GM12878 (cell line): ENCODE data around the gene PTPN12. TPM values are rescaled to one million over a fixed set of nuclear protein-coding genes. Genes with fewer than 3 reads are reported as not detected.

Experiments
- ATAC-seq: fragments of 200-7000 bp; cut with Tn5 transposase; 3 replicates; pipeline ENCODE4 v1.9.1; 2020; ENCODE audit warnings: mild to moderate bottlenecking, moderate library complexity
- BruUV-seq: library from RNA; stranded (reverse); fragments of 400-500 nt; replicated peaks from 2 replicates; lab custom pipeline; 2021; lab: Mats Ljungman, UMichigan
- CTCF ChIA-PET: fragments of 300-600 bp; sonication (Branson Sonifier 250); formaldehyde crosslinking; extraction: SDS; loops from one replicate; lab custom pipeline; 2021; ENCODE audit warnings: inconsistent platforms; lab: Yijun Ruan, JAX
- POLR2A ChIA-PET: fragments of 350-600 bp; formaldehyde crosslinking; extraction: SDS; loops from one replicate; lab custom pipeline; 2021; ENCODE audit warnings: inconsistent platforms; lab: Charles Lee
- RAD21 ChIA-PET: fragments of 300-600 bp; sonication (Branson Sonifier 250); formaldehyde crosslinking; loops from one replicate; lab custom pipeline; 2023; ENCODE audit warnings: antibody characterized with exemption; ENCODE audit not compliant: unreplicated experiment; lab: Charles Lee
- SMC1A ChIA-PET: fragments of 300-600 bp; sonication (Branson Sonifier 250); formaldehyde crosslinking; loops from one replicate; lab custom pipeline; 2023; ENCODE audit not compliant: unreplicated experiment, uncharacterized antibody; lab: Charles Lee
- DNase-seq: peaks from one replicate; pipeline ENCODE4 v3.0.0-alpha.2; 2011; ENCODE audit warnings: low read depth, low spot score
- FAIRE-seq: peaks from 3 replicates; lab custom pipeline; 2011; peaks lifted over from hg19 to GRCh38; lab: Jason Lieb, UNC
- H2AFZ ChIP-seq: 2 replicates; pipeline ENCODE4 v1.6.0; 2011; ENCODE audit warnings: low read depth, low read length, control low read depth; ENCODE audit not compliant: control insufficient read depth
- H3K27ac ChIP-seq: 2 replicates; pipeline ENCODE4 v1.5.1; 2011; ENCODE audit warnings: control low read depth; ENCODE audit not compliant: control insufficient read depth, insufficient read depth
- H3K27me3 ChIP-seq, 2 experiments: replicated peaks in 1 of 2; 2 replicates each; pipeline versions ENCODE4 v1.6.0 to v1.6.1; 2011; ENCODE audit warnings: low read length in 1 of 2; ENCODE audit not compliant: control insufficient read depth in 2 of 2, insufficient read depth in 2 of 2
- H3K36me3 ChIP-seq, 2 experiments: 2 replicates each; pipeline ENCODE4 v1.5.1; 2011; ENCODE audit warnings: low read length in 1 of 2; ENCODE audit not compliant: control insufficient read depth in 2 of 2, insufficient read depth in 2 of 2
- H3K4me1 ChIP-seq: 2 replicates; pipeline ENCODE4 v1.6.1; 2011; ENCODE audit warnings: mild to moderate bottlenecking, low read length, moderate library complexity, mixed read lengths; ENCODE audit not compliant: control insufficient read depth, insufficient read depth
- H3K4me2 ChIP-seq: 2 replicates; pipeline ENCODE4 v1.6.0; 2011; ENCODE audit warnings: control low read depth; ENCODE audit not compliant: control insufficient read depth, insufficient read depth
- H3K4me3 ChIP-seq: fragments of 200-600 bp; sonication (generic); 2 replicates; pipeline ENCODE4 v1.5.1; 2016
- H3K79me2 ChIP-seq: 2 replicates; pipeline ENCODE4 v1.6.0; 2011; ENCODE audit warnings: low read length; ENCODE audit not compliant: control insufficient read depth, insufficient read depth
- H3K9ac ChIP-seq: 2 replicates; pipeline ENCODE4 v1.8.0; 2011; ENCODE audit warnings: low read length, control low read depth, mixed read lengths; ENCODE audit not compliant: control insufficient read depth, insufficient read depth
- H3K9me3 ChIP-seq: replicated peaks from 3 replicates; pipeline ENCODE4 v1.5.1; 2011; ENCODE audit warnings: mild to moderate bottlenecking, low read length; ENCODE audit not compliant: control insufficient read depth, insufficient read depth
- H4K20me1 ChIP-seq: 2 replicates; pipeline ENCODE4 v1.6.0; 2011; ENCODE audit not compliant: control insufficient read depth, insufficient read depth
- ATF7 ChIP-seq: fragments of 450-650 bp; IDR thresholded peaks from 2 replicates; pipeline ENCODE4 v1.6.1; 2016; ENCODE audit warnings: low read depth, mild to moderate bottlenecking
- BHLHE40 ChIP-seq, 2 experiments: fragments of 450-650 bp in 1 of 2; IDR thresholded peaks; 2 replicates each; pipeline ENCODE4 v1.6.1; 2011 to 2017; ENCODE audit warnings: low read depth in 2 of 2, borderline replicate concordance in 1 of 2, improper control_type of control experiment in 1 of 2, low read length in 1 of 2, mild to moderate bottlenecking in 1 of 2
- EED ChIP-seq: sonication (generic); IDR thresholded peaks from 2 replicates; pipeline ENCODE4 v1.6.1; 2016; ENCODE audit warnings: antibody characterized with exemption, low read depth
- EP300 ChIP-seq, 2 experiments: fragments of 150-350 bp in 1 of 2; IDR thresholded peaks; 2 replicates each; pipeline ENCODE4 v1.6.1; 2011 to 2012; ENCODE audit warnings: low read depth in 2 of 2, low read length in 2 of 2, borderline replicate concordance in 1 of 2, improper control_type of control experiment in 1 of 2, inconsistent platforms in 1 of 2; ENCODE audit not compliant: control insufficient read depth in 1 of 2
- FOXM1 ChIP-seq: IDR thresholded peaks from 2 replicates; pipeline ENCODE4 v1.6.1; 2012; ENCODE audit warnings: low read depth, mild to moderate bottlenecking, inconsistent platforms, low read length, moderate library complexity
- KAT2A ChIP-seq: conservative IDR thresholded peaks from 2 replicates; pipeline ENCODE4 v1.6.1; 2011; ENCODE audit warnings: low read depth, low read length; ENCODE audit not compliant: control insufficient read depth
- MEF2A ChIP-seq: IDR thresholded peaks from 2 replicates; pipeline ENCODE4 v1.6.1; 2011; ENCODE audit warnings: low read depth, mild to moderate bottlenecking, low read length, moderate library complexity; ENCODE audit not compliant: insufficient read depth
- NR2F1 ChIP-seq: fragments of 450-650 bp; conservative IDR thresholded peaks from 2 replicates; pipeline ENCODE4 v1.6.1; 2017; ENCODE audit warnings: mild to moderate bottlenecking
- RCOR1 ChIP-seq: conservative IDR thresholded peaks from 2 replicates; pipeline ENCODE4 v1.6.1; 2012; ENCODE audit warnings: low read depth, low read length, improper control_type of control experiment
- WGBS: methylation state at CpG from one replicate; pipeline ENCODE4 v1.1.6; 2016; ENCODE audit warnings: low lambda C conversion rate; ENCODE audit not compliant: insufficient replicate concordance, insufficient coverage; ENCODE audit errors: missing lambda C conversion rate; 5-methylcytosine and 5-hydroxymethylcytosine counted together
- in situ Hi-C: fragments of 300-500 bp; cut with MboI; formaldehyde crosslinking; loops from 9 replicates; pipeline ENCODE4 v1.14.3; 2018; ENCODE audit warnings: mixed read lengths
- intact Hi-C: fragments of 100-400 bp; cut with micrococcal nuclease; formaldehyde crosslinking; loops from one replicate; pipeline ENCODE4 v1.14.2; 2022; ENCODE audit not compliant: unreplicated experiment
- polyA plus RNA-seq, 11 experiments: library from polyadenylated mRNA; depleted of rRNA in 4 of 11; unstranded in 6 of 11; stranded (reverse) in 5 of 11; fragments of >200 nt; fragmentation: Nextera tagmentation in 4 of 11; fragmentation: Illumina TruSeq in 1 of 11; extraction: Ambion mirVana in 4 of 11; extraction: Trizol in 1 of 11; gene quantifications; 1 replicate in 1 of 11; 2 replicates in 10 of 11; pipeline versions ENCODE4 v1.2.1 to v1.2.3, GENCODE V29; 2011 to 2016; ENCODE audit warnings: inconsistent platforms in 2 of 11, missing spikeins in 2 of 11, low read depth in 1 of 11
- total RNA-seq, 4 experiments: library from RNA; depleted of rRNA in 3 of 4; stranded (reverse); fragments of >200 nt in 3 of 4; fragmentation: Illumina TruSeq in 1 of 4; extraction: Trizol in 1 of 4; gene quantifications; 2 replicates each; pipeline versions ENCODE4 v1.2.1 to v1.2.3, GENCODE V29; 2013 to 2021
- TF ChIP-seq, protein P1 (sequence below): IDR thresholded peaks from 2 replicates; pipeline ENCODE4 v1.6.1; 2012; ENCODE audit warnings: low read length, inconsistent platforms
- TF ChIP-seq, protein P2 (sequence below): IDR thresholded peaks from 2 replicates; pipeline ENCODE4 v1.6.1; 2012; ENCODE audit warnings: improper control_type of control experiment, low read depth, low read length; ENCODE audit not compliant: insufficient replicate concordance
- TF ChIP-seq, protein P3 (sequence below): fragments of 450-650 bp; IDR thresholded peaks from 2 replicates; pipeline ENCODE4 v1.6.1; 2017; ENCODE audit warnings: low read depth, mild to moderate bottlenecking, moderate library complexity
- TF ChIP-seq, protein P4 (sequence below): IDR thresholded peaks from 2 replicates; pipeline ENCODE4 v1.6.1; 2011; ENCODE audit warnings: low read depth, low read length, improper control_type of control experiment, borderline replicate concordance

PTPN12 gene
- total and polyA plus RNA-seq, 10 of the 15 experiments (the other 5 are each of a cell fraction or from before 2014, with no cell fraction given) = 6.6 to 52.9 (median 17.4) TPM

DNA sequence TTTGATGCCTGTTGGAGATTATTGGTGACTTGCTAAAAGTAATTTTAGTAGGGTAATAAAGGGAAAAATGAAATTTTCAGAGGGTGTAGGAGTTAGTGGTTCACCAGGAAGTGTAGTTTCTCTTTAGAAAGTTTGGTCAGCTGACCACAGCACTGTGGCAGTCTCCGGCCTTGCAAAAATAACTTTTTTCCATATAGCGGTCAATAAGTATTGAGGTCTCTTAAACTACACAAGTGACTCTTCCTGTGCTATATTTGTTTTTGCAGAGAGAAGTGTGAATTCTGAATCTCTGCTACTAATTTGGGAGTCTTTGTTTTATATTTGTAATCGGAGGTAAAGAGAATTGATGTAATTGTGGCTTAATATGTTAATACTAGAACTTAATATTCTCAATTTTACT, 24.3 kb downstream of the PTPN12 start:
- FAIRE-seq (peak; percentile 66), ATAC-seq (peak; percentile 89), DNase-seq (peak; percentile 51)
- no peaks in the 10 kb centered on the region for H4K20me1 ChIP-seq
- ChIA-PET CTCF (interaction anchor here (0.7 kb wide), 1 partner anchor 12 kb away, joined by 3 read pairs; no protein-coding TSS in a partner anchor), RAD21 (interaction anchor here (1.0 kb wide), 1 partner anchor 24 kb away, joined by 5 read pairs; the partner anchor contains the start of gene PTPN12), POLR2A (interaction anchor here (1.0 kb wide), 1 partner anchor 13 kb away, joined by 3 read pairs; no protein-coding TSS in a partner anchor), SMC1A (interaction anchor here (0.6 to 7.1 kb wide), 6 partner anchors 10 to 56 kb away, joined by 3 to 66 read pairs (median 3); no protein-coding TSS in a partner anchor)
- H3K4me1 ChIP-seq = peaks cover 13% of the 10 kb centered on the region
- intact Hi-C loops (no loop called here), in situ Hi-C loops (no loop called here)
- H3K9me3 ChIP-seq = peaks cover 3% of the 10 kb centered on the region; the same call in 2 of the 3 replicates
- no TSS peak for BruUV-seq
- 0 out of 2 replicates have a peak overlapping the region, but pooled peaks have one; percentile 4 for H3K27ac ChIP-seq
- peak overlapping the region; percentile 31 for H3K4me2 ChIP-seq
- no peaks in the 10 kb centered on the region for H3K36me3 ChIP-seq
- H3K79me2 ChIP-seq = peaks cover 25% of the 10 kb centered on the region
- no peak overlapping the region for H2AFZ ChIP-seq
- H3K27me3 ChIP-seq = no peaks in the 10 kb centered on the region
- 5% methylated on average over 3 of the region's 3 CpGs for WGBS
- no peak overlapping the region for H3K9ac ChIP-seq
- no peak overlapping the region for H3K4me3 ChIP-seq
- TF ChIP-seq BHLHE40 (IDR thresholded peaks at IDR 0.05; ENCODE audit: borderline replicate concordance in 1 of 2, low read depth in 2 of 2, low read length in 1 of 2) (peak in 1 of 2 experiments; percentile 10; a peak in 1 of 4 replicates), ATF7 (peak; percentile 56; the same call in 1 of the 2 replicates), RCOR1 (no peak), FOXM1 (peak; percentile 45; the same call in 1 of the 2 replicates), MEF2A (peak; percentile 95), EED (no peak; the same call in 1 of the 2 replicates), NR2F1 (no peak), KAT2A (no peak), EP300 (IDR thresholded peaks at IDR 0.05; ENCODE audit: borderline replicate concordance in 1 of 2, control insufficient read depth in 1 of 2, low read depth in 2 of 2, low read length in 2 of 2) (peak; percentile 44 to 82; a peak in 3 of 4 replicates)
- TF ChIP-seq, protein P1, sequence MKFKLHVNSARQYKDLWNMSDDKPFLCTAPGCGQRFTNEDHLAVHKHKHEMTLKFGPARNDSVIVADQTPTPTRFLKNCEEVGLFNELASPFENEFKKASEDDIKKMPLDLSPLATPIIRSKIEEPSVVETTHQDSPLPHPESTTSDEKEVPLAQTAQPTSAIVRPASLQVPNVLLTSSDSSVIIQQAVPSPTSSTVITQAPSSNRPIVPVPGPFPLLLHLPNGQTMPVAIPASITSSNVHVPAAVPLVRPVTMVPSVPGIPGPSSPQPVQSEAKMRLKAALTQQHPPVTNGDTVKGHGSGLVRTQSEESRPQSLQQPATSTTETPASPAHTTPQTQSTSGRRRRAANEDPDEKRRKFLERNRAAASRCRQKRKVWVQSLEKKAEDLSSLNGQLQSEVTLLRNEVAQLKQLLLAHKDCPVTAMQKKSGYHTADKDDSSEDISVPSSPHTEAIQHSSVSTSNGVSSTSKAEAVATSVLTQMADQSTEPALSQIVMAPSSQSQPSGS = peak; percentile 54; the same call in 1 of the 2 replicates
- TF ChIP-seq, protein P2, sequence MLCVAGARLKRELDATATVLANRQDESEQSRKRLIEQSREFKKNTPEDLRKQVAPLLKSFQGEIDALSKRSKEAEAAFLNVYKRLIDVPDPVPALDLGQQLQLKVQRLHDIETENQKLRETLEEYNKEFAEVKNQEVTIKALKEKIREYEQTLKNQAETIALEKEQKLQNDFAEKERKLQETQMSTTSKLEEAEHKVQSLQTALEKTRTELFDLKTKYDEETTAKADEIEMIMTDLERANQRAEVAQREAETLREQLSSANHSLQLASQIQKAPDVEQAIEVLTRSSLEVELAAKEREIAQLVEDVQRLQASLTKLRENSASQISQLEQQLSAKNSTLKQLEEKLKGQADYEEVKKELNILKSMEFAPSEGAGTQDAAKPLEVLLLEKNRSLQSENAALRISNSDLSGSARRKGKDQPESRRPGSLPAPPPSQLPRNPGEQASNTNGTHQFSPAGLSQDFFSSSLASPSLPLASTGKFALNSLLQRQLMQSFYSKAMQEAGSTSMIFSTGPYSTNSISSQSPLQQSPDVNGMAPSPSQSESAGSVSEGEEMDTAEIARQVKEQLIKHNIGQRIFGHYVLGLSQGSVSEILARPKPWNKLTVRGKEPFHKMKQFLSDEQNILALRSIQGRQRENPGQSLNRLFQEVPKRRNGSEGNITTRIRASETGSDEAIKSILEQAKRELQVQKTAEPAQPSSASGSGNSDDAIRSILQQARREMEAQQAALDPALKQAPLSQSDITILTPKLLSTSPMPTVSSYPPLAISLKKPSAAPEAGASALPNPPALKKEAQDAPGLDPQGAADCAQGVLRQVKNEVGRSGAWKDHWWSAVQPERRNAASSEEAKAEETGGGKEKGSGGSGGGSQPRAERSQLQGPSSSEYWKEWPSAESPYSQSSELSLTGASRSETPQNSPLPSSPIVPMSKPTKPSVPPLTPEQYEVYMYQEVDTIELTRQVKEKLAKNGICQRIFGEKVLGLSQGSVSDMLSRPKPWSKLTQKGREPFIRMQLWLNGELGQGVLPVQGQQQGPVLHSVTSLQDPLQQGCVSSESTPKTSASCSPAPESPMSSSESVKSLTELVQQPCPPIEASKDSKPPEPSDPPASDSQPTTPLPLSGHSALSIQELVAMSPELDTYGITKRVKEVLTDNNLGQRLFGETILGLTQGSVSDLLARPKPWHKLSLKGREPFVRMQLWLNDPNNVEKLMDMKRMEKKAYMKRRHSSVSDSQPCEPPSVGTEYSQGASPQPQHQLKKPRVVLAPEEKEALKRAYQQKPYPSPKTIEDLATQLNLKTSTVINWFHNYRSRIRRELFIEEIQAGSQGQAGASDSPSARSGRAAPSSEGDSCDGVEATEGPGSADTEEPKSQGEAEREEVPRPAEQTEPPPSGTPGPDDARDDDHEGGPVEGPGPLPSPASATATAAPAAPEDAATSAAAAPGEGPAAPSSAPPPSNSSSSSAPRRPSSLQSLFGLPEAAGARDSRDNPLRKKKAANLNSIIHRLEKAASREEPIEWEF = peak; percentile 60
- TF ChIP-seq, protein P3, sequence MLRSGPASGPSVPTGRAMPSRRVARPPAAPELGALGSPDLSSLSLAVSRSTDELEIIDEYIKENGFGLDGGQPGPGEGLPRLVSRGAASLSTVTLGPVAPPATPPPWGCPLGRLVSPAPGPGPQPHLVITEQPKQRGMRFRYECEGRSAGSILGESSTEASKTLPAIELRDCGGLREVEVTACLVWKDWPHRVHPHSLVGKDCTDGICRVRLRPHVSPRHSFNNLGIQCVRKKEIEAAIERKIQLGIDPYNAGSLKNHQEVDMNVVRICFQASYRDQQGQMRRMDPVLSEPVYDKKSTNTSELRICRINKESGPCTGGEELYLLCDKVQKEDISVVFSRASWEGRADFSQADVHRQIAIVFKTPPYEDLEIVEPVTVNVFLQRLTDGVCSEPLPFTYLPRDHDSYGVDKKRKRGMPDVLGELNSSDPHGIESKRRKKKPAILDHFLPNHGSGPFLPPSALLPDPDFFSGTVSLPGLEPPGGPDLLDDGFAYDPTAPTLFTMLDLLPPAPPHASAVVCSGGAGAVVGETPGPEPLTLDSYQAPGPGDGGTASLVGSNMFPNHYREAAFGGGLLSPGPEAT = peak; percentile 75
- TF ChIP-seq, protein P4, sequence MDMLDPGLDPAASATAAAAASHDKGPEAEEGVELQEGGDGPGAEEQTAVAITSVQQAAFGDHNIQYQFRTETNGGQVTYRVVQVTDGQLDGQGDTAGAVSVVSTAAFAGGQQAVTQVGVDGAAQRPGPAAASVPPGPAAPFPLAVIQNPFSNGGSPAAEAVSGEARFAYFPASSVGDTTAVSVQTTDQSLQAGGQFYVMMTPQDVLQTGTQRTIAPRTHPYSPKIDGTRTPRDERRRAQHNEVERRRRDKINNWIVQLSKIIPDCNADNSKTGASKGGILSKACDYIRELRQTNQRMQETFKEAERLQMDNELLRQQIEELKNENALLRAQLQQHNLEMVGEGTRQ = peak; percentile 8; the same call in 1 of the 2 replicates
